IMR-90 (cell line): ENCODE results near the gene RFTN1. TPM values are rescaled to one million over a fixed set of nuclear protein-coding genes. Genes with fewer than 3 reads are reported as not detected.

Experiments
- ATAC-seq: fragments of 200-7000 bp; cut with Tn5 transposase; 2 replicates; pipeline ENCODE4 v1.9.1; 2020; ENCODE audit warnings: low read depth, mild to moderate bottlenecking, moderate library complexity
- BruUV-seq: library from RNA; stranded (reverse); fragments of 400-500 nt; replicated peaks from 2 replicates; lab custom pipeline; 2021; lab: Mats Ljungman, UMichigan
- CTCF ChIA-PET: fragments of 300-600 bp; formaldehyde crosslinking; extraction: SDS; loops from one replicate; lab custom pipeline; 2021; ENCODE audit warnings: antibody characterized with exemption; lab: Yijun Ruan, JAX
- POLR2A ChIA-PET: fragments of 300-600 bp; sonication (Branson Sonifier 250); formaldehyde crosslinking; loops from one replicate; lab custom pipeline; 2022; ENCODE audit warnings: antibody characterized with exemption; ENCODE audit not compliant: unreplicated experiment; lab: Charles Lee
- DNase-seq: peaks from one replicate; pipeline ENCODE4 v3.0.0; 2013
- H2AFZ ChIP-seq: replicated peaks from 2 replicates; pipeline ENCODE3; 2013; ENCODE audit warnings: low read length, mild to moderate bottlenecking; ENCODE audit not compliant: poor library complexity
- H2AK5ac ChIP-seq: 2 replicates; pipeline ENCODE4 v1.6.1; 2013; ENCODE audit warnings: low read depth, low read length, inconsistent platforms
- H2AK9ac ChIP-seq: replicated peaks from 2 replicates; pipeline ENCODE3; 2013; ENCODE audit warnings: mild to moderate bottlenecking, low read depth, low read length, moderate library complexity; ENCODE audit not compliant: poor library complexity
- H2BK120ac ChIP-seq: 2 replicates; pipeline ENCODE4 v1.6.1; 2013; ENCODE audit warnings: low read depth, low read length, inconsistent platforms
- H2BK15ac ChIP-seq: 3 replicates; pipeline ENCODE4 v1.6.1; 2013; ENCODE audit warnings: low read depth, low read length, inconsistent platforms
- H2BK20ac ChIP-seq: 2 replicates; pipeline ENCODE4 v1.6.1; 2013; ENCODE audit warnings: low read depth, mild to moderate bottlenecking, inconsistent platforms, low read length, moderate library complexity
- H2BK5ac ChIP-seq: 2 replicates; pipeline ENCODE4 v1.6.1; 2013; ENCODE audit warnings: mild to moderate bottlenecking, low read depth, low read length, inconsistent platforms; ENCODE audit not compliant: poor library complexity, severe bottlenecking
- H3K14ac ChIP-seq: replicated peaks from 2 replicates; pipeline ENCODE4 v1.6.1; 2013; ENCODE audit warnings: low read depth, low read length, inconsistent platforms
- H3K18ac ChIP-seq: 2 replicates; pipeline ENCODE4 v1.6.1; 2013; ENCODE audit warnings: low read depth, low read length, control low read depth
- H3K23ac ChIP-seq: 2 replicates; pipeline ENCODE4 v1.6.1; 2013; ENCODE audit warnings: low read depth, low read length, inconsistent platforms
- H3K27ac ChIP-seq: 2 replicates; pipeline ENCODE4 v1.5.1; 2013; ENCODE audit warnings: mild to moderate bottlenecking, control low read depth, low read length; ENCODE audit not compliant: insufficient read depth
- H3K27me3 ChIP-seq: 2 replicates; pipeline ENCODE4 v1.6.1; 2013; ENCODE audit warnings: low read length; ENCODE audit not compliant: control insufficient read depth, insufficient read depth
- H3K36me3 ChIP-seq: 2 replicates; pipeline ENCODE4 v1.6.1; 2013; ENCODE audit warnings: low read length, mixed read lengths; ENCODE audit not compliant: control insufficient read depth, insufficient read depth
- H3K4ac ChIP-seq: 2 replicates; pipeline ENCODE4 v1.6.1; 2013; ENCODE audit warnings: low read depth, low read length, inconsistent platforms
- H3K4me1 ChIP-seq: 2 replicates; pipeline ENCODE4 v1.6.1; 2013; ENCODE audit warnings: low read length, mixed read lengths; ENCODE audit not compliant: control insufficient read depth, insufficient read depth
- H3K4me2 ChIP-seq: 2 replicates; pipeline ENCODE4 v1.6.1; 2013; ENCODE audit warnings: low read depth, mild to moderate bottlenecking, control low read depth, low read length, moderate library complexity
- H3K4me3 ChIP-seq: 2 replicates; pipeline ENCODE4 v1.5.1; 2013; ENCODE audit warnings: low read depth, mild to moderate bottlenecking, control low read depth, low read length, moderate library complexity; ENCODE audit not compliant: insufficient read depth
- H3K56ac ChIP-seq: 2 replicates; pipeline ENCODE4 v1.6.1; 2013; ENCODE audit warnings: low read length, inconsistent platforms; ENCODE audit not compliant: insufficient read depth; ENCODE audit errors: extremely low read depth
- H3K79me1 ChIP-seq, 2 experiments: 2 replicates each; pipeline ENCODE4 v1.6.1; 2013; ENCODE audit warnings: low read length in 2 of 2, inconsistent platforms in 1 of 2, low read depth in 1 of 2
- H3K9ac ChIP-seq: 2 replicates; pipeline ENCODE4 v1.6.1; 2013; ENCODE audit warnings: low read depth, low read length, control low read depth
- H3K9me1 ChIP-seq: 2 replicates; pipeline ENCODE4 v1.6.1; 2013; ENCODE audit warnings: low read length, inconsistent platforms; ENCODE audit not compliant: insufficient read depth
- H3K9me3 ChIP-seq: 2 replicates; pipeline ENCODE4 v1.6.1; 2013; ENCODE audit warnings: low read length; ENCODE audit not compliant: control insufficient read depth, insufficient read depth
- H4K20me1 ChIP-seq: 2 replicates; pipeline ENCODE4 v1.6.1; 2013; ENCODE audit warnings: low read length, inconsistent platforms; ENCODE audit not compliant: insufficient read depth
- H4K5ac ChIP-seq: 2 replicates; pipeline ENCODE4 v1.6.1; 2013; ENCODE audit warnings: mild to moderate bottlenecking, low read depth, low read length, control low read depth
- H4K8ac ChIP-seq, 2 experiments: 2 replicates each; pipeline ENCODE4 v1.6.1; 2013; ENCODE audit warnings: low read depth in 2 of 2, low read length in 2 of 2, control low read depth in 1 of 2, inconsistent platforms in 1 of 2
- H4K91ac ChIP-seq: 2 replicates; pipeline ENCODE4 v1.6.1; 2013; ENCODE audit warnings: low read depth, low read length, inconsistent platforms; ENCODE audit not compliant: insufficient read depth
- CEBPB ChIP-seq: IDR thresholded peaks from 2 replicates; pipeline ENCODE4 v1.6.1; 2012; ENCODE audit warnings: low read depth, low read length, improper control_type of control experiment
- CHD1 ChIP-seq: IDR thresholded peaks from 2 replicates; pipeline ENCODE4 v1.6.1; 2012; ENCODE audit warnings: low read depth, low read length, improper control_type of control experiment
- MXI1 ChIP-seq: IDR thresholded peaks from 2 replicates; pipeline ENCODE4 v1.6.1; 2012; ENCODE audit warnings: low read depth, mild to moderate bottlenecking, low read length, moderate library complexity, borderline replicate concordance
- RAD21 ChIP-seq: IDR thresholded peaks from 2 replicates; pipeline ENCODE4 v1.6.1; 2012; ENCODE audit warnings: low read length, improper control_type of control experiment
- WGBS, 2 experiments: methylation state at CpG; one replicate each; pipeline versions ENCODE4 v1.1.5 to v1.1.7; 2013; ENCODE audit warnings: missing lambda C conversion rate in 2 of 2; ENCODE audit not compliant: insufficient read length in 1 of 2; ENCODE audit errors: extremely low coverage in 2 of 2; 5-methylcytosine and 5-hydroxymethylcytosine counted together
- dilution Hi-C: fragments of 300-500 bp; cut with HindIII; formaldehyde crosslinking; loops from one replicate; pipeline ENCODE4 v1.14.3; 2018; ENCODE audit warnings: low sequenced_read_pairs; ENCODE audit not compliant: unreplicated experiment
- in situ Hi-C: fragments of 300-500 bp; cut with MboI; formaldehyde crosslinking; loops from 3 replicates; pipeline ENCODE4 v1.14.3; 2019; ENCODE audit warnings: low sequenced_read_pairs, inconsistent platforms, mixed read lengths
- intact Hi-C: fragments of 100-400 bp; cut with micrococcal nuclease; formaldehyde crosslinking; loops from 2 replicates; pipeline ENCODE4 v1.10.0; 2022
- polyA plus RNA-seq, 3 experiments: library from polyadenylated mRNA; depleted of rRNA; stranded (reverse); fragments of >200 nt; gene quantifications; 2 replicates each; pipeline ENCODE4 v1.2.3, GENCODE V29; 2012; ENCODE audit warnings: low replicate concordance in 1 of 3
- total RNA-seq: library from RNA; depleted of rRNA; stranded (reverse); fragments of >200 nt; gene quantifications from 2 replicates; pipeline ENCODE4 v1.2.3, GENCODE V29; 2012

The RFTN1 gene
- total and polyA plus RNA-seq, 2 of the 4 experiments (the other 2 are of a cell fraction), result 45.0 to 52.0 TPM

DNA sequence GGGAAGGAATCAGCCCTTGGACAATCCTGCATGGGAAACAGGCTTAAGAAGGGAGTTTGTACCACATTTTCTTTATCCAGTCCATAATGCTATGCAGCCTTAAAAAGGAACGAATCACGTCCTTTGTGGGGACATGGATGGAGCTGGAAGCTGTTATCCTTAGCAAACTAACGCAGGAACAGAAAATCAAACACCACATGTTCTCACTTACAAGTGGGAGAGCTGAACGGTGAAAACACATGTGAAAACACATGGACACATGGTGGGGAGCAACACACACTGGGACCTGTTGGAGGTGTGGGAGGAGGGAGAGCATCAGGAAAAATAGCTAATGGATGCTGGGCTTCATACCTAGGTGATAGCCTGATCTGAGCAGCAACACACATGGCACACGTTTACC, 178.2 kb downstream of the RFTN1 start:
- ChIA-PET POLR2A (no interaction called here), CTCF (no interaction called here)
- no peak overlapping the region for H3K4ac ChIP-seq
- no TSS peak for BruUV-seq
- WGBS, 2 experiments, result no CpG with 5 or more reads among the region's 5 CpGs
- H3K14ac ChIP-seq, result no peak overlapping the region
- no peak overlapping the region for H4K91ac ChIP-seq
- H2BK5ac ChIP-seq, result no peak overlapping the region
- no peak overlapping the region for H3K4me2 ChIP-seq
- H2AFZ ChIP-seq, result no peak overlapping the region
- DNase-seq, result no peak
- H3K27me3 ChIP-seq, result no peaks in the 10 kb centered on the region
- H3K4me3 ChIP-seq, result no peak overlapping the region
- no peak overlapping the region for H4K8ac ChIP-seq
- no peak overlapping the region for H3K23ac ChIP-seq
- H4K20me1 ChIP-seq, result peaks cover 23% of the 10 kb centered on the region
- H3K79me1 ChIP-seq, result peaks cover 20 to 52% of the 10 kb centered on the region in 2 experiments
- no peak overlapping the region; the same call in 1 of the 2 replicates for H2AK5ac ChIP-seq
- no peak overlapping the region for H3K27ac ChIP-seq
- no peak overlapping the region for H3K56ac ChIP-seq
- H3K9me3 ChIP-seq, result peaks cover 6% of the 10 kb centered on the region
- H3K9ac ChIP-seq, result no peak overlapping the region
- dilution Hi-C loops (no loop called here), in situ Hi-C loops (no loop called here), intact Hi-C loops (no loop called here)
- TF ChIP-seq MXI1 (no peak), CEBPB (no peak), CHD1 (no peak), RAD21 (no peak)
- H3K36me3 ChIP-seq, result peaks cover 17% of the 10 kb centered on the region
- no peak overlapping the region for H2BK15ac ChIP-seq
- no peak for ATAC-seq
- peaks cover 17% of the 10 kb centered on the region for H3K9me1 ChIP-seq
- no peak overlapping the region for H4K5ac ChIP-seq
- no peak overlapping the region for H2BK20ac ChIP-seq
- no peak overlapping the region for H2AK9ac ChIP-seq
- H3K4me1 ChIP-seq, result peaks cover 8% of the 10 kb centered on the region
- H3K18ac ChIP-seq, result no peak overlapping the region
- H2BK120ac ChIP-seq, result no peak overlapping the region
